G401 (cell line): Measurements from ENCODE around the gene NETO2. TPM values are rescaled to one million over a fixed set of nuclear protein-coding genes. Genes with fewer than 3 reads are reported as not detected.

Source experiments
- total RNA-seq: library from RNA; depleted of rRNA; stranded (reverse); fragments of >200 nt; shearing (Covaris generic); gene quantifications from 2 replicates; pipeline ENCODE4 v1.2.3, GENCODE V29; 2014; rRNA removed

Gene NETO2
- total RNA-seq, 1 experiment from 2014 or later: 50.8 TPM

Other genes starting within 250 kb of the NETO2 start
- 90.5 and 128 TPM in 2 replicates for gene DNAJA2, start 170.3 kb downstream of the NETO2 start, total RNA-seq